ENCODE results near the gene COL28A1. TPM values are rescaled to one million over a fixed set of nuclear protein-coding genes. Genes with fewer than 3 reads are reported as not detected.

Gene COL28A1
- total RNA-seq, 1 experiment from 2014 or later = 0.81 TPM

GRCh38 chr7:7554021-7554432, 18.4 kb upstream of the COL28A1 start (continued):
- no peak for TF ChIP-seq ATF6 (CRISPR knock-in tag; IDR thresholded peaks at IDR 0.05)
- TF ChIP-seq USF2 (CRISPR knock-in tag; IDR thresholded peaks at IDR 0.05) = no peak
- TF ChIP-seq FOXJ3 (CRISPR knock-in tag; IDR thresholded peaks at IDR 0.05; ENCODE audit: borderline replicate concordance) = no peak
- TF ChIP-seq KAT7 (CRISPR knock-in tag; IDR thresholded peaks at IDR 0.05; ENCODE audit: borderline replicate concordance) = no peak
- TF ChIP-seq ZNF317 (CRISPR knock-in tag; IDR thresholded peaks at IDR 0.05; ENCODE audit: borderline replicate concordance, low read depth) = no peak
- TF ChIP-seq FOXK1 (CRISPR knock-in tag; IDR thresholded peaks at IDR 0.05) = no peak

- Mint-ChIP-seq H3K4me1 (no peaks in the 10 kb centered on the region), H3K9me3 (peaks cover 10% of the 10 kb centered on the region), H3K27me3 (ENCODE audit: low read depth) (no peaks in the 10 kb centered on the region), H3K36me3 (peaks cover 8% of the 10 kb centered on the region), H3K4me3 (no peak overlapping the region), H3K27ac (no peak overlapping the region)
- ChIA-PET POLR2A (no interaction called here), CTCF (no interaction called here)
- no peak for TF ChIP-seq CREB1 (CRISPR knock-in tag; IDR thresholded peaks at IDR 0.05)
- TF ChIP-seq SOX15 (CRISPR knock-in tag; IDR thresholded peaks at IDR 0.05) = no peak
- no peak for TF ChIP-seq NR1H2 (CRISPR knock-in tag; IDR thresholded peaks at IDR 0.05)
- no peak for TF ChIP-seq ZNF232 (CRISPR knock-in tag; IDR thresholded peaks at IDR 0.05)
- TF ChIP-seq FOXP4 (CRISPR knock-in tag; IDR thresholded peaks at IDR 0.05) = no peak
- TF ChIP-seq ZBTB43 (CRISPR knock-in tag; IDR thresholded peaks at IDR 0.05) = no peak
- no peak for TF ChIP-seq USF1 (CRISPR knock-in tag; IDR thresholded peaks at IDR 0.05)
- no peak for TF ChIP-seq TCF7 (CRISPR knock-in tag; IDR thresholded peaks at IDR 0.05; ENCODE audit: low read depth)
- DNase-seq (ENCODE audit: low spot score) = no peak
- ATAC-seq = no peak
Measured at GRCh38 chr7:7553386-7553785, 17.7 kb upstream of the COL28A1 start.

GRCh38 chr7:7552199-7552598, 16.5 kb upstream of the COL28A1 start:
- Mint-ChIP-seq H3K27me3 (ENCODE audit: low read depth) (no peaks in the 10 kb centered on the region), H3K9me3 (no peaks in the 10 kb centered on the region), H3K4me1 (no peaks in the 10 kb centered on the region), H3K27ac (no peak overlapping the region), H3K4me3 (no peak overlapping the region), H3K36me3 (no peaks in the 10 kb centered on the region)
- ChIA-PET POLR2A (no interaction called here), CTCF (no interaction called here)
- no peak for DNase-seq (ENCODE audit: low spot score)
- no peak for ATAC-seq
- TF ChIP-seq AFF4 (CRISPR knock-in tag; IDR thresholded peaks at IDR 0.05; ENCODE audit: borderline replicate concordance) (no peak), GTF2I (CRISPR knock-in tag; conservative IDR thresholded peaks at IDR 0.05) (no peak), E2F1 (CRISPR knock-in tag; IDR thresholded peaks at IDR 0.05) (no peak), GABPB1 (CRISPR knock-in tag; IDR thresholded peaks at IDR 0.05) (no peak), E2F5 (CRISPR knock-in tag; IDR thresholded peaks at IDR 0.05) (no peak), ELF4 (CRISPR knock-in tag; IDR thresholded peaks at IDR 0.05; ENCODE audit: low read depth) (no peak)
